Limb (tissue), 2 donors: ENCODE measurements around the gene MRPS7.
A peak's percentile ranks its signal among the peaks of the same experiment; 100 is the strongest.
"Not testable (repeated sequence)": the region's sequence is repeated elsewhere in the genome, so short reads cannot be mapped to it uniquely, and the experiment has no call there.

Source experiments
- DNase-seq, 2 donors: peaks; one replicate each; pipeline ENCODE4 v3.0.0-alpha.2; 2016; ENCODE audit errors: extremely low spot score in 2 of 2

MRPS7 gene

DNA sequence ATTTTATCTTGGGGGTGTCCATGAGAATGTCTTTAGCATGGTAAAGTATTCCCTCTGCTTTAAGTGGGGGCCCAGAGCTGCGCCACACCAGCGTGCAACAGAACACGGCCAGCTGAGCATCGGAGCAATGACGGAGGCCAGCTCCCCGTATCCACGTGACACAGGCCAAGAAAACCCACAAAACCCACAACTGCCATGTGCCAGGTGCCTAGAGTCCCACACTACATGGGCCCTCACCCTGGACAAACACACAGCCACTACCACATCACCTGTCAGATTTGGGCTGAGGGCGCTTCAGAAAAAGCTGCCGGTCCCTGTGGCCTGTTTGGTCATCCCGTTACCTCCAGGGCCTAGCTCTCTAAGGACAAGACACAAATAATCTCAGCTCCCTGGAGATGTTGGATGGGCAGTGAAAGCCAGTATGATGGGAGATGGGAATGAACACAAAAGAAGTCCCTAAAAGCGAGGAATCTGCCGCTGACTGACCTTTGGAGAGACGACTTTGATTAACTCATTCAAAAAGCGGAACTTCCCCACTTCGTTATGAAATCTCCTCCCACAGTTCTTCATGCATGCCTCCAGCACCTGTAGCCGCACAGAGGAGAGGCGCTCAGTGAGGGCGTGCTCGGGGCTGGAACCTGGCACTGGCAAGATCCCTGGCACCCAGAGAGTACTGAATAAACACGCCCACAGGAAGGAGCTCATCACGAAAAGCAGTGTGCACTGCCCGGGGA, 17.4 kb upstream of the MRPS7 start:
- DNase-seq = no peak

DNA sequence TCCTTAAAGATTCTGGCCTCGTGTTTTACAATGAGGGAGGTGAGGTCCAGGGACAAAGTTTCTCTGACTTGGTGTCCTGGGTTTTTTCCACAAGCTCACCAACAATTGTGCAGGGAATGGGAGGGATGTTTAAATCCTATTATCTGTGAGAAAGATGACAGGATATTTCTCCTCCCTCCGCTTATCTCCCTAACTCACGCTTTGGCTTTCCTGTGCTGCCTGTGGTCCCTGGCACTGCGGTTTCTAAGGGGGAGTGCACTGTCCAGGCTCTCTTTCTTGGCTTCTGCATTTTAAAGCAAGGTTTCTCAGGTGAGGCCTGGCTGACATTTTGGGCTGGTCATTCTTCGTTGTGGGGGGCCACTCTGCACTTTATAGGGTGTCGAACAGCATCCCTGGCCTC, 16.7 kb upstream of the MRPS7 start:
- no peak for DNase-seq

DNA sequence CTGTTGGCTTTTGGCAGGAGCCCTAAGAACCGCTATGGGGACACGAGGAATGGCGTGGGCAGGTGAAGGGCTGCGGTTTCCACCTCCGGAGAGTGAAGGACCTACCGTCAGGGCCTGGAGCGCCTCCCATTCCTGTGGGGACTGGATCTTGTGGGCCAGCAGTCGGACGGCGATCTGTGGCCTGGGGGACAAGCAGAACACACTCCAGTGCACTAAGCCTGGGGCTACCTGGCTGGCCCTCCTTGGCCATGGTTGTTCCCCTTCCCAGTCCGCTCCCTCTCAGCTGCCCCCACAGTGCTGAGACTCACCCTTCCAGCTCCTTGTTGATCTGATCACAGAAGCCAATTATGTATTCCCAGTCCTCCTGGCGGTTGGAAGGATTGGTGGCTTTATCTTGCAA, 15.3 kb upstream of the MRPS7 start:
- no peak for DNase-seq

DNA sequence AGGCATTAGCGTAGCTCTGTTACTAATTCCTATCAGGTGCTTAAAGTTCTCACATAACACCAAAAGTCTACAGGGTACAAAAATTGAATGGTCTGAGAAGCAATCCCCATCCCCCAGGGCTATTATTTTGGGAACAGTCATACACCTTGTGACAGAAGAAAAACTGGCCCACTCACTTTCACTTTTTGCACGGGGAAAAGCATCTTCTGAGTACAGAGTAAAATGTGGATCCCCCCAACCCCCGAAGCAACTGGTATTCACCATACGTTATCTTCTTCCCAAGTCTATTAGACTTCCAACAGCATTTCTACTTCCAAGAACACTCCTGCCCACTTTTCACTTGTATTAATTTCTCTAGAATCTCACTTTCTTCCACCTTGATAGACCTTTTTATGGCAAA, 12.1 kb upstream of the MRPS7 start:
- DNase-seq = no peak

DNA sequence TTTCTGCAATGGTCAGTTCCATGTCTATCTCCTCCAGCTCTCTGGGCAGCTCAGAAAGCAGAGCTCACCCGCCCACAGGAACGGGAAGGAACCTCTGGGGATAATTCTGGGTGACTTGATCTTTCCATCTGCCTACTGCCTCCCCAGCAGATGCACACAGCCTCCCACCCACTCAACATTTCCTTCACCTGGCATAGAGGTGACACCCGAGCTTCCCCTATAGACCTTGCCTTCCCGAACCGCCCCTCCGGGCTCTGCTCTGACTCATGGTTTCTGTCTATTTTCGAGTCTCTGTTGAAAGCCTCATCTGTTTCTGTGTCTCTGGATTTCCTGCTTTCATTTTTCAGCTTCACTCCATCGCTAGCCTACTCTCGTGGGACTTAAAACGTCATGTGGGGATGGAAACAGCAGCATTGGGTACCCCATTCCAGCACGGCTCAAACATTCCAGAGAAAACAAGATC, 11.6 kb upstream of the MRPS7 start:
- no peak for DNase-seq

DNA sequence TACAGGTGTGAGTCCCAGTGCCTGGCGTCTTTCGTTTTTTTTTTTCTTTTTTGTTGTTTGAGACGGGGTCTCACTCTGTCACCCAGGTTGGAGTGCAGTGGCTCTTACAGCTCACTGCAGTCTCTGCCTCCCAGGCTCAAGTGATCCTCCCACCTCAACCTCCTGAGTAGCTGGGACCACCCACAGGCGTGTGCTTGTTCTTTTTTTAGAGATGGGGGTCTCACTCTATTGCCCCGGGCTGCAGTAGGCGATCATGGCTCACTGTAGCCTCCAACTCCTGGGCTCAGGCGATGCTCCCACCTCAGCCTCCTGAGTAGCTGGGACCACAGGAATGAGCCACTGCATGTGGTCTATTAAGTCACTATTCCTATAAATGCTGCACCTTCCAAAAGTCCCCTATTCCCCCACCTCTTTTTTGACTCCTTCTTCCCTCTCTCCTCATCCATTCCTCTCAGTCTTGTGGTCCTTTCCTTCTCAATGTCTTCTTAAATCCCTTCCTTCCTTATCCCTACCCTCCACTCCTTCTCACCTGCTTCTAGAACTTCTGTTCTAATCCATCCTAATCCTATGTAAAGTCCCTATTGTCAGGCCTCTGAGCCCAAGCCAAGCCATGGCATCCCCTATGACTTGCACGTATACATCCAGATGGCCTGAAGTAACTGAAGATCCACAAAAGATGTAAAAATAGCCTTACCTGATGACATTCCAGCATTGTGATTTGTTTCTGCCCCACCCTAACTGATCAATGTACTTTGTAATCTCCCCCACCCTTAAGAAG, 9.5 kb upstream of the MRPS7 start:
- no peak for DNase-seq

DNA sequence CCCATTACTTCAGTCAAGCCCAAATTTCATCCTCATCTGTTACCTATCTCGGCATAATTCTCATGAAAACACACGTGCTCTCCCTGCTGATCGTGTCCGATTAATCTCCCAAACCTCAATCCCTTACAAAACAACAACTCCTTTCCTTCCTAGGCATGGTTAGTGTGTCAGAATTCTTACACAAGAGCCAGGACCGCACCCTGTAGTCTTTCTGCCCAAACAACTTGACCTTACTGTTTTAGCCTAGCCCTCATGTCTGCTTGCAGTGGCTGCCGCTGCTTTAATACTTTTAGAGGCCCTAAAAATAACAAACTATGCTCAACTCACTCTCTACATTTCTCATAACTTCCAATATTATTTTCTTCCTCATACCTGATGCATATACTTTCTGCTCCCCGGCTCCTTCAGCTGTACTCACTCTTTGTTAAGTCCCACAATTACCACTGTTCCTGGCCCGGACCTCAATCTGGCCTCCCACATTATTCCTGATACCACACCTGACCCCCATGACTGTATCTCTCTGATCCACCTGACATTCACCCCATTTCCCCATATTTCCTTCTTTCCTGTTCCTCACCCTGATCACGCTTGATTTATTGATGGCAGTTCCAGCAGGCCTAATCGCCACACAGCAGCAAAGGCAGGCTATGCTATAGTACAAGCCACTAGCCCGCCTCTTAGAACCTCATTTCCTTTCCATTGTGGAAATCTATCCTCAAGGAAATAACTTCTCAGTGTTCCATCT, 5.6 kb upstream of the MRPS7 start:
- DNase-seq = not testable (repeated sequence)

DNA sequence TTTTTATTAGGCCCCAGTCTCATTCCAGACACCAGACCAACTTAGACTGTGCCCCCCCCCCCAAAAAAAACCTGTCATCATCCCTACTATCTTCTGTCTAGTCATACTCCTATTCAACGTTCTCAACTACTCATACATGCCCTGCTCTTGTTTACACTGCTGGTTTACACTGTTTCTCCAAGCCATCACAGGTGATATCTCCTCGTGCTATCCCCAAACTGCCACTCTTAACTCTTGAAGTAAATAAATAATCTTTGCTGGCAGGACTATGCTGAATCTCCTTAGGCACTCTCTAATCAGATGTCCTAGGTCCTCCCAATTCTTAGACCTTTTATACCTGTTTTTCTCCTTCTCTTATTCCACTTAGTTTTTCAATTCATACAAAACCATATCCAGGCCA, 4.5 kb upstream of the MRPS7 start:
- DNase-seq = not testable (repeated sequence)

DNA sequence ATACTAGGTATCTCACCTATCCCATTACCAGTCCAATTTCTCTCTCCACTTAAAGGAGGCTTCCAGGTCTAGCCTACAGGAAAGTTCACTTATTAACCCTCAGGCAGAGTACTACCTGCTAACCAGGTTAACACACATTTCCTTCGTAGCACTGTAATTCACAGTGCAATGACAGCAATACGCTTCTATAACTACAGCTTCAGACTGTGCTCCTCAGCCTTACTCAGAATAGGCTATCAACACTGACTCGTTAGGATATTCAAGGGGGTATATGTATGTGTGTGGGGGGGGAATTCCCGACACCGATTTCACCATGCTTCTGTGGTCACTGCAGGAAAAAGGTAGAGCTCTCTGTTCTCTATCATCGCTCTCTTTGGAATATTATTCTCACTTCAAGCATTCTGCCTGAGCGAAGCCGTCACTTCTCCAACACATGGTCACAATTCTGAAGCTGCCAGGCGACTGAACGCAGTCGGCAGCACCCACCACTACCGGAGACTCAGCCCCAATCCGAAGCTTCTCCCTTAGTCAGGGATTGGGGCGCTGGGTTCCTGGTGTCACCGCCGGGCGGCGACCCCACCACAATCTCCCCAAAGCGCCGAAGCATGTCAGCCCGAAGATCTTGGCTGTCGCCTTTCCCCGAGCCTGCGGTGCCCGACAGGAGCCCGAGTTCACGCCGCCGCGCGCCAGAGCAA, 891 bp upstream of the MRPS7 start:
- no peak for DNase-seq

DNA sequence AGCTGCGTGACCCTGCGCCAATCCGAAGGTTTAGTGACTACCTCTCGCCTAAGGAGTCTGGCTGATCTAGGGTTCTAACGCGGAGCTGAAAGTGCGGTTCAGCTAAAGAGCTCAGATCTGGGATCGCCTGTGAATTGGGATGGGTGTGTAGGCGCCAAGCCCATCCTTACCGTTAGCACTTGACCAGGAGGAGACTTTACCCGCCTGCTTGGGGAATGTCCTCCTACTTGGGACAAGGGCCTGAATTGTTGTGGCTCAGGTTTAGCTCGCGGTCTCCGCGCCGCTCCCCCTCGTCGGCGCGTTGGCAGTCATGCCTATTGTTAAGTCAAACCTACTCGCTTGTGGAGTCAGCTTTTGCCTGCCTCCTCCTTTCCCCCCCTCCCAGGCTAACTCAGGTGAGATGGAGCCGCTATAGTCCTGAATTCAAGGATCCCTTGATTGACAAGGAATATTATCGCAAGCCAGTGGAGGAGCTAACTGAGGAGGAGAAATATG, 480 bp downstream of the MRPS7 start:
- DNase-seq = no peak

DNA sequence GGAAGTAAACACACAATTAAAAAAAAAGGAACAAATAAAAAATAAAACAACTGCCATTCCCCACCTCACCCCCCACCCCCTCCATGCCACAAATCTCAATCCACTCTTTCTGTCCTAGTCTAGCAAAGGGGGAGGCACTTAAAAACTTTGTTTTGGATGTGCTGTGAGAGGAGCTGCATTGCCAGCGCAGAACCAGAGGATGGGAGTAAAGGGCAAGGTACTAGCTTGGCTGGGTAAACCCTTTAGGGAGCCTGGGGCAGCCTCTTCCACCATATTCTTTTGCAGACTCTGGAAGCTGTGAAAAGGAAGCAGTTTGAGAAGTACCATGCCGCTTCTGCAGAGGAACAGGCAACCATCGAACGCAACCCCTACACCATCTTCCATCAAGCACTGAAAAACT, 1.4 kb downstream of the MRPS7 start:
- DNase-seq = no peak

DNA sequence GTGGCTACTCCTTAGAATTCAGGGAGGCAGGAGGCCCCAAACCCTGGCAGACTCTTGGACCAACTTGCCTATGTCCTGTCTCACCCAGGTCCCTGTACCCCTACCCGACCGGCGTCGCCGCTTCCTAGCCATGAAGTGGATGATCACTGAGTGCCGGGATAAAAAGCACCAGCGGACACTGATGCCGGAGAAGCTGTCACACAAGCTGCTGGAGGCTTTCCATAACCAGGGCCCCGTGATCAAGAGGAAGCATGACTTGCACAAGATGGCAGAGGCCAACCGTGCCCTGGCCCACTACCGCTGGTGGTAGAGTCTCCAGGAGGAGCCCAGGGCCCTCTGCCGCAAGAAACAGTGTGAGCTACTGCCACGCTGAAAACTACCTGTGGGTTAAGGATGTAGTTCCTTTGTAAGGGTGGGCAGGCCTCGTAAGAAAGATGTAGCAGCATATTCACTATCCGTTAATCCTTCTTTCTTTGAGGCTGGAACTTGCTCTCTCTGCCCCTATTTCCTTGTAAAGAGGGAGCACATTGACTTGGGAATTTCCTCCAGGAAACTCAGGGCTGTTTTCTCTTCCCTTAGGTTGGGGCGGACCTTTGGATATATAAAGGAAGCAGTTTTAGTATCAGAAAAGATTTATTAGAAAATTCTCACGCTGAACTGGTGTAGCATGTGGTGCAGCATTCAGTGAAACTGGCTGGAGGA, 4.1 kb downstream of the MRPS7 start:
- DNase-seq = no peak

DNA sequence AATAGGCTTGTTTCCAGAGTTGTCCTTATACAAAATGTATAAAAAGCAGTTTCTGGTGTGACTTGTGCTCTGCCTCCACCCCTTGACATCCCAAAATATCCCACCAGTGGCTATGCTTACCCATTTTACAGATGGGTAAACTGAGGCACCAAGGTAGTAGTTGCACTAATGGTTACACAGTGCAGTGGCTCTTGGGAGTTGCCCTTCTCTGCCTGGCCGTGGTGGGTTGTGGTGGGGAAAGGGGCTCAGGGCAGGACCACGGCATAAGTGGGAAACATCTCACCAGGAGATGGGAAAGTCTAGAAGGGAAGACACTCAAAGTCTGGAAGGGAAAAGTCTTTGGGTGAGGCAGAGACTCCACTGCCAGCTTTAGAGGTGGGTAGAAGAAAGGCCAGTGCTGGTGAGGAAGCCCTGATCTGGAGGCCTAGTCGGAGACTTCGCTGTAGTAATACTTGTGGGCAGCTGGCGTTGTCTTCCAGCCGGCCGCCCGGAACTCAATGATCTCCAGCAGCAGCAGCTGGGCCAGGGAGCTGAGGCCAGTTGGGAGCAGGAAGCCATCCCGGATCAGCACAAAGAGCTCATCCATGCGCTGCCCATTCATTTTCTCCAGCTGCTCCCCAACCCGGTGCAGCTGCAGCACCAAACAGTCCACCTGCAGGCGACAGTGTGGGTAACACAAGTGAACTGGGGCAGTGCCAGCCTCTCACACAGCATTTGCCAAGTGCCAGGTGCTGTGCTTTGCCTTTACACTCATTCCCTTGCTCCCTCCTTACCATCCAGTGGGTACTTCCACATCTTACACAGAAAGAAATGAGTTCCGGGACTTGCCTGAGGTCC, 4.9 kb downstream of the MRPS7 start:
- DNase-seq = no peak

DNA sequence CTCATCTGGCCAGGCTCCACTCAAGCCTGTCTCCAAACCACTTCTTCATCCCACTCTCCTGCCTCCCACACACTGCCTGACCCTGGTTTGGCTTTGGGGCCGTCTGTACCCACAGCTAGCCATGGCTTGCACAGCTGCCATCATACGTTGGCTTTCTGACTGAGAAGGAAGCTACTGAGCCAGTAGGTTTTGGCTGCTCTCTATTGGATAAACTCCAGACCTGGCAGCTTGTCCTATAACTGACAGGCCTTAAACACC, 5.4 kb downstream of the MRPS7 start:
- DNase-seq = no peak

DNA sequence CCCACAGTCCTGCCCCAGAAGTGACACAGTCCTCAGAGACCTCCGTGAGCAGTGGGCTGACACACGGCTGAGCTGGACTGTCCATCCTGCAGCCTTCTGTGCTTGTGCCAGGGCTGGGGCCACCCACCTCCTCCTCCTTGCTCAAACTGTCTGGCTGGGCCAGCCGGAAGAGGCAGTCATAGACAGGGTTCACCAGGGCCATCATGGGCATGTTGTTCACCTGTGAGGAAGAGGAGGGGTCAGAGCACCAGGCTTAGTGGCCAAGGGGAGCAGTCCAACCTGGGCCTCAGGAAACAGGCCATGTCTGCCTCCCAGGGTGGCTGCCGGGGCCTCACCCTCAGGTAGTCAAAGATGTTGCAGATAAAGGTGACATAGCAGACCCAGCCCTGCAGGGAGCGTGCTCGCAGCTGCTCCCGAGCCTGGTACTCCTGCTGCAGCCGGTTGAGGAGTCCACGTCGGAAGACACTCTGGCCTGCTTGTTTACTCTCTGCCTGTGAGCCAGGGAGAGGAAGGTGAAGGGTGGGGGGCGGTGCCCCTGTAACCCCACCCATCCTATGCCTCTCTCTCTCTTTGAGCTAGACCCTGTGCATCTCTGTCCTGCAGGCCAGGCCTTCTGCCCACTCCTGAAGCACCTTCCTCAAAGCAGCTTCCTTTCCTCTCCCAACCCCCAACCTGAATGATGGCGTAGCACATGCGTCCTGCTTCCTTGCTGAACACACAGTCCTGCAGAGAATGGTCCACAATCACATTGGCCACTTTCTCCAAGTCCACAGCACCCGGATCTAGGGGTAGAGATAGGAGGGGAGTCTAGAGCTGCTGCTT, 5.9 kb downstream of the MRPS7 start:
- no peak for DNase-seq

DNA sequence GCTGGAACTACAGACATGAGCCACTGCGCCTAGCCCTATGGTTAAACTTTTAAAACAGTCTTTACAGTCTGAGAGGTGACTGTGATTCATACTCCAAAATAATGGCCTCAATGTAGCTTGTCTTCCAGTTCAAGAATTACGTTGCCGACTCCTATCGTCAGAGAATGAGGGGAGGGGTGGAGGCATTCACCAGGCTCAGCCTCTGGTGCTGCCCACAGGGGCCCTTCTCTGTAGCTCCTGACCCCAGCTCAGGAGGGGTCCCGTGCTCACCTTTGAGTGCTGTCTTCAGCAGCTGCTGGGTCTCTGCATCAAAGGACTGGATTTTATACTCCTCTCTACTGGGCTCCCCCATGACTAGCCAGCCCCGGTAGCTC, 8.2 kb downstream of the MRPS7 start:
- no peak for DNase-seq

DNA sequence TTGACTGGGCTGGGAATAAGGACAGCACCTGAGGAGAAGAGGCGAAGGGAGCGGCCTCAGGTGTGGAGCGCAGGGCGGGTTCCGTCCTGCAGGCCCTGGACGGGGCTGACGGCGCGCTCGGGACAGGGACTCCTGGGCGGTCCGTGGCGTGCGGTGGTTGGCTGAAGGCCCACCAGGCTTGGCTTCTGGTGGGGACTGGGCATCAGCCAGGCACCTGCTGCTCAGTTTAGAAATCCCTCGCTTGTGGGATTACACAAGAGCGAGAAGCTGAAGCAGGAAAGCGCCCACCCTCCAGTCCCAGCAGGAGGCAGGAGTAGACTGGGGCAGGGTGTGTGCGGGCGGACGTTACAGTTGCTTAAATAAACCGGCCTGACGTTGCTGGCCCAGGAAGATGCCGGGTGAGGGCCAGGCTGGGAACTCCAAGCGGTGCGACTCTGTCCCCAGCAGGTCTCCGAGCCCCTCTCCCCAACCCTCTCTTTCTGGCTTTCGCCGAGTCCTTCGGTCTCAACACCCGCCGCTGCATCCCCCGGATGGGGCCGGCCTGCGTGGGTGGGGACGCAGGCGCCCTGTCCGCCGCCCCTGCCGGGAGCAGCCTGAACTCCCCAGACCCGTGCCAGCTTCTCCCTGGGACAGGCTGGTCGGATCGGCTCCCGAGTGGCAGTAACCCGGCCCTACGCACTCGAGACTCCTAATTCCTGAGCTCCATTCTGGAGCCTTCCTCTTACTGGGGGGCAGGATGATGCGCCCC, 8.7 kb downstream of the MRPS7 start:
- DNase-seq = peak; percentile 30 to 75

DNA sequence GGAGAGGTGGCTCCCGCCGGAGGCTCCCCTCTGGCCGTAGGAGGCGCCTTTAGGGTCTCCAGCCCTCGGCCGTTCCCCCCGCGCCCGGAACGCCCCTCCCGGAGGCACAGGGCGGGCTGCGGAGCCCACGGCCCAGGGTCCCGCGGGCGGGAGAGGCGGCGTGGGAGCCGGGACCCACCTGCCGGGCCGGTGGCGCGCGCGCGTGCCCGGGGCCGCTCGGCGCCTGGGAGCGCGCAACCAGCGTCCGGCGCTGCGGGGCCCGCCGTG, 9.2 kb downstream of the MRPS7 start, which contains the start of gene MIF4GD:
Gene MIF4GD (minus strand): TSS at position 266 of the 267 bp plus-strand sequence. CDS start 1,036 bp downstream, outside the sequence.
- no peak for DNase-seq
